DND-41 (cell line): ENCODE measurements around the gene PILRB.
A peak's percentile ranks its signal among the peaks of the same experiment; 100 is the strongest.

Experiments
- ATAC-seq: fragments of 200-7000 bp; cut with Tn5 transposase; 3 replicates; pipeline ENCODE4 v1.9.1; 2021; ENCODE audit warnings: low read depth; ENCODE audit not compliant: insufficient read depth
- DNase-seq: peaks from one replicate; pipeline ENCODE4 v3.0.0-alpha.2; 2020
- H2AFZ ChIP-seq: 2 replicates; pipeline ENCODE4 v1.6.0; 2012; ENCODE audit warnings: low read depth, low read length
- H3K27ac ChIP-seq: 2 replicates; pipeline ENCODE4 v1.5.1; 2012; ENCODE audit warnings: low read length, inconsistent platforms
- H3K27me3 ChIP-seq: fragments of 200-600 bp; sonication (generic); 2 replicates; pipeline ENCODE4 v1.6.0; 2012; ENCODE audit warnings: low read length, mild to moderate bottlenecking, inconsistent platforms; ENCODE audit not compliant: insufficient read depth, poor library complexity
- H3K36me3 ChIP-seq: 2 replicates; pipeline ENCODE4 v1.5.1; 2012; ENCODE audit warnings: low read length, inconsistent platforms; ENCODE audit not compliant: insufficient read depth
- H3K4me1 ChIP-seq: 2 replicates; pipeline ENCODE4 v1.5.1; 2012; ENCODE audit warnings: mild to moderate bottlenecking, low read length; ENCODE audit not compliant: insufficient read depth
- H3K4me2 ChIP-seq: 2 replicates; pipeline ENCODE4 v1.6.0; 2012; ENCODE audit warnings: mild to moderate bottlenecking, moderate library complexity, low read length, inconsistent platforms; ENCODE audit not compliant: insufficient read depth
- H3K4me3 ChIP-seq, 2 experiments: fragments of 200-600 bp in 1 of 2; shearing (Covaris generic) in 1 of 2; 2 replicates each; pipeline ENCODE4 v1.5.1; 2012 to 2016; ENCODE audit warnings: inconsistent platforms in 2 of 2, low read length in 2 of 2, mild to moderate bottlenecking in 2 of 2, low read depth in 1 of 2, moderate library complexity in 1 of 2
- H3K79me2 ChIP-seq: 2 replicates; pipeline ENCODE4 v1.6.0; 2012; ENCODE audit warnings: low read length, inconsistent platforms; ENCODE audit not compliant: insufficient read depth
- H3K9ac ChIP-seq: 2 replicates; pipeline ENCODE4 v1.6.0; 2012; ENCODE audit warnings: low read depth, mild to moderate bottlenecking, inconsistent platforms, low read length, moderate library complexity
- H3K9me3 ChIP-seq: 2 replicates; pipeline ENCODE4 v1.5.1; 2012; ENCODE audit warnings: low read length, moderate library complexity, mild to moderate bottlenecking, inconsistent platforms; ENCODE audit not compliant: insufficient read depth, severe bottlenecking
- H4K20me1 ChIP-seq: 2 replicates; pipeline ENCODE4 v1.6.0; 2012; ENCODE audit warnings: low read length; ENCODE audit not compliant: insufficient read depth
- EZH2 ChIP-seq: IDR thresholded peaks from 3 replicates; pipeline ENCODE4 v1.6.1; 2012; ENCODE audit warnings: borderline replicate concordance, low read depth, mild to moderate bottlenecking, moderate library complexity, low read length, inconsistent platforms; ENCODE audit not compliant: severe bottlenecking
- TF ChIP-seq, protein P1 (sequence below): IDR thresholded peaks from 2 replicates; pipeline ENCODE4 v1.5.1; 2012; ENCODE audit warnings: borderline replicate concordance, low read length, moderate library complexity, mild to moderate bottlenecking; ENCODE audit not compliant: poor library complexity, severe bottlenecking; ENCODE audit errors: extremely low read depth

PILRB gene

DNA sequence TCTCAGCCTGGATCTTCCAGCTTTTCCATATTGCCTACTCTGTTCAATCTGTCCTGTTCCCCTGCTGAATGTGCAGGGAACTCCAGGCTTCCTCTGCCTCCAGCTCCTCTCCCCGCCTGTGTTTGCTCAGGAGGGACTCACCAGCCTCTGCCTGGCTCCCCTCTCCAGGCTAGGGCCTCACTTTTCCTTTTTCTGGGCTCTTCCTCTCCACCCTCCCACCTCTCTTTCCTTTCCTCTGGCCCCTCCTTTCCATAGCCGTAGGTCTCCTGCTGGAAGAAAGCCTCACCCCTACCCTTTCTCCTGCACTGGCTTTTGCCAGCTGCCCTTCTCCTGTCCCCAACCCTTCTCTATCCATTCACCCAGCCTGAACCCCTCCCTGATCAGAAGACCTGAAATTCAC is 40.3 kb downstream of the PILRB start:
- TF ChIP-seq EZH2 = no peak
- TF ChIP-seq, protein P1, sequence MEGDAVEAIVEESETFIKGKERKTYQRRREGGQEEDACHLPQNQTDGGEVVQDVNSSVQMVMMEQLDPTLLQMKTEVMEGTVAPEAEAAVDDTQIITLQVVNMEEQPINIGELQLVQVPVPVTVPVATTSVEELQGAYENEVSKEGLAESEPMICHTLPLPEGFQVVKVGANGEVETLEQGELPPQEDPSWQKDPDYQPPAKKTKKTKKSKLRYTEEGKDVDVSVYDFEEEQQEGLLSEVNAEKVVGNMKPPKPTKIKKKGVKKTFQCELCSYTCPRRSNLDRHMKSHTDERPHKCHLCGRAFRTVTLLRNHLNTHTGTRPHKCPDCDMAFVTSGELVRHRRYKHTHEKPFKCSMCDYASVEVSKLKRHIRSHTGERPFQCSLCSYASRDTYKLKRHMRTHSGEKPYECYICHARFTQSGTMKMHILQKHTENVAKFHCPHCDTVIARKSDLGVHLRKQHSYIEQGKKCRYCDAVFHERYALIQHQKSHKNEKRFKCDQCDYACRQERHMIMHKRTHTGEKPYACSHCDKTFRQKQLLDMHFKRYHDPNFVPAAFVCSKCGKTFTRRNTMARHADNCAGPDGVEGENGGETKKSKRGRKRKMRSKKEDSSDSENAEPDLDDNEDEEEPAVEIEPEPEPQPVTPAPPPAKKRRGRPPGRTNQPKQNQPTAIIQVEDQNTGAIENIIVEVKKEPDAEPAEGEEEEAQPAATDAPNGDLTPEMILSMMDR = no peak
- H3K4me1 ChIP-seq = peaks cover 18% of the 10 kb centered on the region
- H4K20me1 ChIP-seq = no peaks in the 10 kb centered on the region
- no peak overlapping the region for H3K27ac ChIP-seq
- no peak overlapping the region for H3K4me3 ChIP-seq
- ATAC-seq (no peak), DNase-seq (no peak)
- no peak overlapping the region for H3K9ac ChIP-seq
- H3K9me3 ChIP-seq = no peaks in the 10 kb centered on the region
- H2AFZ ChIP-seq = no peak overlapping the region
- no peaks in the 10 kb centered on the region for H3K27me3 ChIP-seq
- no peaks in the 10 kb centered on the region for H3K36me3 ChIP-seq
- H3K4me2 ChIP-seq = no peak overlapping the region
- no peaks in the 10 kb centered on the region for H3K79me2 ChIP-seq

DNA sequence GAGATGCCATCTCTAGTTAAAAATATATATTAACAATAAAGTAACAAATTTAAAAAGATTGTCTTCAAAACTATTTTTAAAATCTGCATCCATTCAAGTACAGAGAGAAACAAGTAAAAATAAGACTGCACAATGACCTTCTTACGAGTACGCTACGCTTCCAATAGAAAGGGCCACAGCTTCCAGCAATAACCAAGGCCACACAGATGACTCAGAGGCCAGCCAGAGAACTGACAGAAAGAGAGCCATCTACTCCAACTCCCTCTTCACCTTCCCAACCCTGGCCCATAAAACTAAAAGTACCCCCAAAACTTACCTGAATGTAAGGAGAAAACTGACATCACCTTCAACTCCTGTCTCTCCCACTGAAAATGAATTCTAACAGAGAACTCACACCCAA is 42.1 kb downstream of the PILRB start:
- Histone ChIP-seq H3K27me3 (no peaks in the 10 kb centered on the region), H3K4me2 (no peak overlapping the region), H3K9ac (no peak overlapping the region), H3K4me3 (no peak overlapping the region), H3K4me1 (peaks cover 18% of the 10 kb centered on the region), H3K79me2 (no peaks in the 10 kb centered on the region), H3K36me3 (no peaks in the 10 kb centered on the region), H4K20me1 (no peaks in the 10 kb centered on the region), H3K27ac (no peak overlapping the region), H3K9me3 (no peaks in the 10 kb centered on the region), H2AFZ (no peak overlapping the region)
- no peak for TF ChIP-seq EZH2
- TF ChIP-seq, protein P1 = no peak
- DNase-seq = no peak
- no peak for ATAC-seq

DNA sequence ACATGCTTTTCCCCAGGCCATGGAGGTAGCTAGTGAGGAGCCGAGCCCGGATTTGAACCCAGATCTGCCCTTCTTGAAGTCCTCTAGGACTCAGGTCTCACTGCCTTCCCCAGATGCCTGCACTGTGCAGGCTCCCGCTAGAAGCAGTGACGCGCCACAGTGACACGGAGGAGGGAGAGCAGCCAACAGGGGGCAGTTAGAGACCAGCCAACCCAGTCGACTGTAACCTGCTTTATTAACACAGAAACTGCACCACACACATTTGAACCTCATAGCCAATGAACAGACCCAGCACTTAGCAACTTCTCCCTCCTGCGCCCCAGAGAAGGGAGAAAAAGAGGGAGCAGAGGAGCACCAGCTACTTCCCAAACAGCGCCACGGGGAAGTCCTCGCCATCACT is 42.7 kb downstream of the PILRB start:
- H3K27me3 ChIP-seq = no peaks in the 10 kb centered on the region
- H3K27ac ChIP-seq = no peak overlapping the region
- no peak overlapping the region for H2AFZ ChIP-seq
- no peak overlapping the region for H3K4me3 ChIP-seq
- H3K9ac ChIP-seq = no peak overlapping the region
- TF ChIP-seq, protein P1 = peak; percentile 54
- no peak for TF ChIP-seq EZH2
- DNase-seq (peak; percentile 46), ATAC-seq (peak; percentile 62)
- peaks cover 18% of the 10 kb centered on the region for H3K4me1 ChIP-seq
- H3K4me2 ChIP-seq = no peak overlapping the region
- no peaks in the 10 kb centered on the region for H3K79me2 ChIP-seq
- H3K9me3 ChIP-seq = no peaks in the 10 kb centered on the region
- H4K20me1 ChIP-seq = no peaks in the 10 kb centered on the region
- H3K36me3 ChIP-seq = no peaks in the 10 kb centered on the region

DNA sequence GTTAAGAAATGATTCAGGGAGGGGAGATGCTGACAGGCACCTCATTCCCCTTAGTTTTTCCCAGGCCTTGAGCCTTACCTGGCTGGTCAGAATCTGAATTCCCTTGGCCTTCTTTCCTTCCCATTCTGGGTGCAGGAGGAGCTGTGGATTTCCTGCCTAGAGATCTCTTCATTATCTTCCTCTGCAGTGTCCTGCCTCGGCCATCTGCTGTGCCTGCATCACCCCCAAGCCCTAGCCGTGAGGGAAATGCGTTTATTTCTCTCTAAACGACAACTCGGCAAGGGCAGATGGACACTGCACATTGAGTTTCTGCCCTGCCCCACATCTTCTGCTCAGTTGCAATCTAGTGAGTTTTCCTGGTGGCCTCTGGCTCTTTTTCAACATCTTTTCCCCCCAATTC is 43.9 kb downstream of the PILRB start:
- Histone ChIP-seq H3K79me2 (no peaks in the 10 kb centered on the region), H3K4me2 (no peak overlapping the region)
- no peak for ATAC-seq

More for the DNA sequence above, 43.9 kb downstream of the PILRB start:
- Histone ChIP-seq H3K4me3 (no peak overlapping the region), H3K27me3 (no peaks in the 10 kb centered on the region), H3K4me1 (peaks cover 13% of the 10 kb centered on the region), H3K36me3 (no peaks in the 10 kb centered on the region), H4K20me1 (no peaks in the 10 kb centered on the region), H3K27ac (no peak overlapping the region), H3K9ac (no peak overlapping the region), H2AFZ (no peak overlapping the region), H3K9me3 (no peaks in the 10 kb centered on the region)
- TF ChIP-seq, protein P1 = no peak
- no peak for TF ChIP-seq EZH2
- DNase-seq = no peak
